PC-9 (cell line): ENCODE results near the gene MBD5. TPM values are rescaled to one million over a fixed set of nuclear protein-coding genes. Genes with fewer than 3 reads are reported as not detected.

ENCODE experiments used
- BruUV-seq: library from RNA; stranded (reverse); fragments of 400-500 nt; replicated peaks from 2 replicates; lab custom pipeline; 2021; lab: Mats Ljungman, UMichigan
- CTCF ChIA-PET: fragments of 300-600 bp; sonication (Branson Sonifier 250); formaldehyde crosslinking; loops from one replicate; lab custom pipeline; 2022; ENCODE audit warnings: antibody characterized with exemption; lab: Charles Lee
- POLR2A ChIA-PET: fragments of 300-600 bp; sonication (Branson Sonifier 250); formaldehyde crosslinking; loops from one replicate; lab custom pipeline; 2022; ENCODE audit warnings: antibody characterized with exemption; ENCODE audit not compliant: unreplicated experiment; lab: Charles Lee
- DNase-seq, 2 experiments: peaks; one replicate each; pipeline versions ENCODE4 v3.0.0 to v3.0.0-alpha.2; 2015 to 2022; ENCODE audit warnings: mixed read lengths in 1 of 2
- H2AFZ ChIP-seq: fragments of 200-600 bp; sonication (generic); 2 replicates; pipeline ENCODE4 v1.8.1; 2017; ENCODE audit warnings: antibody characterized with exemption
- H3F3A ChIP-seq: fragments of 200-600 bp; sonication (generic); 2 replicates; pipeline ENCODE4 v1.8.1; 2017; ENCODE audit warnings: antibody characterized with exemption, mild to moderate bottlenecking, low read depth; ENCODE audit not compliant: insufficient read depth
- H3K27ac ChIP-seq: fragments of 200-600 bp; sonication (generic); 2 replicates; pipeline ENCODE4 v1.6.1; 2016; ENCODE audit warnings: mixed run types
- H3K27me3 ChIP-seq: fragments of 200-600 bp; sonication (generic); 2 replicates; pipeline ENCODE4 v1.6.1; 2016; ENCODE audit warnings: low read depth, mixed run types; ENCODE audit not compliant: insufficient read depth
- H3K36me3 ChIP-seq: fragments of 200-600 bp; sonication (generic); 2 replicates; pipeline ENCODE4 v1.6.1; 2016; ENCODE audit warnings: low read depth, mixed run types
- H3K4me1 ChIP-seq: fragments of 200-600 bp; sonication (generic); replicated peaks from 2 replicates; pipeline ENCODE4 v1.6.1; 2016; ENCODE audit warnings: mixed run types; ENCODE audit not compliant: insufficient read depth
- H3K4me2 ChIP-seq: fragments of 200-600 bp; sonication (generic); 2 replicates; pipeline ENCODE4 v1.6.1; 2017; ENCODE audit warnings: mixed run types
- H3K4me3 ChIP-seq: fragments of 200-600 bp; sonication (generic); 2 replicates; pipeline ENCODE4 v1.6.1; 2016; ENCODE audit warnings: mixed run types
- H3K79me2 ChIP-seq: fragments of 200-600 bp; sonication (generic); 2 replicates; pipeline ENCODE4 v1.6.1; 2017; ENCODE audit warnings: low read depth, mixed run types
- H3K9me2 ChIP-seq: fragments of 200-600 bp; sonication (generic); 2 replicates; pipeline ENCODE4 v1.8.1; 2017; ENCODE audit warnings: mild to moderate bottlenecking; ENCODE audit not compliant: insufficient read depth
- H3K9me3 ChIP-seq: fragments of 200-600 bp; sonication (generic); 2 replicates; pipeline ENCODE4 v1.8.1; 2016; ENCODE audit warnings: low read depth; ENCODE audit not compliant: insufficient read depth
- H4K20me1 ChIP-seq: fragments of 200-600 bp; sonication (generic); 2 replicates; pipeline ENCODE4 v1.8.1; 2017; ENCODE audit not compliant: insufficient read depth
- CTCF ChIP-seq: fragments of 200-600 bp; sonication (generic); conservative IDR thresholded peaks from 2 replicates; pipeline ENCODE4 v1.6.1; 2017; ENCODE audit warnings: mixed run types, antibody characterized with exemption, mild to moderate bottlenecking, moderate library complexity
- EZH2 ChIP-seq: fragments of 200-600 bp; sonication (generic); IDR thresholded peaks from 2 replicates; pipeline ENCODE4 v1.8.0; 2017; ENCODE audit warnings: antibody characterized with exemption, low read depth
- intact Hi-C: fragments of 100-400 bp; cut with micrococcal nuclease; formaldehyde crosslinking; loops from one replicate; pipeline ENCODE4 v1.10.0; 2022; ENCODE audit not compliant: unreplicated experiment
- total RNA-seq: library from RNA; stranded (reverse); gene quantifications from 2 replicates; pipeline ENCODE4 v1.2.3, GENCODE V29; 2021

The MBD5 gene
- total RNA-seq, 1 experiment from 2014 or later, result 46.5 TPM

GRCh38 chr2:148110184-148110583 lies 89.3 kb downstream of the MBD5 start:
- Histone ChIP-seq H3K9me2 (no peaks in the 10 kb centered on the region), H3K4me1 (no peaks in the 10 kb centered on the region), H3K27ac (no peak overlapping the region), H3K79me2 (no peaks in the 10 kb centered on the region), H3K4me2 (no peak overlapping the region), H3K4me3 (no peak overlapping the region), H3K27me3 (no peaks in the 10 kb centered on the region), H3F3A (no peaks in the 10 kb centered on the region), H4K20me1 (no peaks in the 10 kb centered on the region), H2AFZ (no peak overlapping the region), H3K9me3 (no peaks in the 10 kb centered on the region), H3K36me3 (no peaks in the 10 kb centered on the region)
- no peak for TF ChIP-seq CTCF
- TF ChIP-seq EZH2, result no peak
- BruUV-seq, result no TSS peak
- no peak for DNase-seq
- intact Hi-C loops, result no loop called here
- ChIA-PET POLR2A (interaction anchor here (0.7 kb wide), 1 partner anchor 89 kb away, joined by 10 read pairs; the partner anchor contains the start of genes MBD5 and ORC4), CTCF (no interaction called here)

DNA sequence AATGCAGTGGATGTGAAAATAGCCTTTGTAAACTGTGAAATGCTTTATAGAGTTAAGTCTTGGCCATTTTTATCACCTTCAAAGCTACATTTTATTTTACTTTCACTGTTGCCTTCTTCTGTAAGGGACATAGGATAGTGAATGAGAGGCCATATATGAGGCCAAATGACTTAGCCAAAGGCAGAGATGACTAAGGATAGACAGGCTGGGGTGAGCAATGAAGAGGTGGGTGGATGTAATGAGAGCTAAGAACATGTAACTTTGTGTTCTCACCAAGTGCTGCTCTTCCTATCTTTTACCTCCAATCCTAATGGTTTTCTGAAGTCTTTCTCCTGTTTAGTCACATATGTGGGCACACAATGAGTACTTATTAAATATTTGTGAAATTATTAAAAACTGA lies 101.9 kb downstream of the MBD5 start:
- ChIA-PET CTCF (no interaction called here), POLR2A (no interaction called here)
- Histone ChIP-seq H2AFZ (no peak overlapping the region), H3K36me3 (no peaks in the 10 kb centered on the region), H4K20me1 (no peaks in the 10 kb centered on the region), H3K4me1 (no peaks in the 10 kb centered on the region), H3F3A (no peaks in the 10 kb centered on the region), H3K27me3 (no peaks in the 10 kb centered on the region), H3K27ac (no peak overlapping the region), H3K4me3 (no peak overlapping the region), H3K4me2 (no peak overlapping the region), H3K9me3 (no peaks in the 10 kb centered on the region), H3K79me2 (no peaks in the 10 kb centered on the region), H3K9me2 (no peaks in the 10 kb centered on the region)
- TF ChIP-seq EZH2, result no peak
- no peak for TF ChIP-seq CTCF
- intact Hi-C loops, result no loop called here
- DNase-seq, result no peak
- no TSS peak for BruUV-seq

DNA sequence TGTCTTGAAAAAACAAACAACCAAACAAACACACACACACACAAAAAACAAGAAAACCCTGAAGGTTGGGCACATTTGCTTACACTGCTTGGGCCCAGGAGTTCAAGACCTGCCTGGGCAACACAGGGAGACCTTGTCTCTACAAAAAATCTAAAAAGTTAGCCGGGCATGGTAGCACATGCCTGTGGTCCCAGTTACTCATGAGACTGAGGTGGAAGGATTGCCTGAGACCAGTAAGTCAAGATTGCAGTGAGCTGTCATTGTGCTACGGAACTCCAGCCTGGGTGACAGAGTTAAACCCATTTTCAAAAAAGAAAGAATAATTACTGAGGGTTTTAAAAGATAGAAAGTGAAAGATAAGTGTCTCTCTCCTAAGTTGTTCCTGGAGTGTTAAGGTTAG lies 103.4 kb downstream of the MBD5 start:
- no TSS peak for BruUV-seq
- no peaks in the 10 kb centered on the region for H3K79me2 ChIP-seq
- H3K27ac ChIP-seq, result no peak overlapping the region
- no peaks in the 10 kb centered on the region for H3F3A ChIP-seq
- H3K4me1 ChIP-seq, result no peaks in the 10 kb centered on the region
- no peaks in the 10 kb centered on the region for H3K9me2 ChIP-seq
- H3K9me3 ChIP-seq, result no peaks in the 10 kb centered on the region
- H3K4me3 ChIP-seq, result no peak overlapping the region
- no peak for DNase-seq
- no peak overlapping the region for H2AFZ ChIP-seq
- no peak overlapping the region for H3K4me2 ChIP-seq
- TF ChIP-seq CTCF (no peak), EZH2 (no peak)
- no peaks in the 10 kb centered on the region for H3K36me3 ChIP-seq
- CTCF ChIA-PET, result no interaction called here
- intact Hi-C loops, result no loop called here
- POLR2A ChIA-PET, result no interaction called here
- H3K27me3 ChIP-seq, result no peaks in the 10 kb centered on the region
- H4K20me1 ChIP-seq, result no peaks in the 10 kb centered on the region
